ENCODE measurements around the gene ASPSCR1. TPM values are rescaled to one million over a fixed set of nuclear protein-coding genes. Genes with fewer than 3 reads are reported as not detected.
A peak's percentile ranks its signal among the peaks of the same experiment; 100 is the strongest.

The ASPSCR1 gene
- total RNA-seq, 1 donor from 2014 or later, result 13.1 TPM

DNA sequence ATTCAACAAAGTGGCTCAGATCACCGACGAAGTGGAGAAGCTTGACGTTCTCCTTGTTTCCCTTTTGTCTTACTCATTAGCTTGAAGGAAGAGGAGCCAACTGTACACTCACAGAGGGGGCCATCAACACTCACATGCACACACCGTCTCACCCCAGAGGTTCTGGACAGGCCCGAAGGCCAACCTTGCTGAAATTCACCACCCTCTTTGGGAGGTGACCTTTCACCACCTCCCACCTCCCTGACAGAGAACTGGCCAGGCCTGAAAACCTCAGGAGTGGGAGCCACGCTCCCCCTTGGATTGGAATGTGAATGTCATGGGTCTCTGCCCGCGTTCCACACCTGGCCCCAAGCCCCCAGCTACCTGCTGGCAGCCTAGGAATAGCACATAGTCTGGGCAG, 58.1 kb downstream of the ASPSCR1 start:
- Histone ChIP-seq H3K9me3 (ENCODE audit: low read depth) (no peaks in the 10 kb centered on the region), H3K27me3 (peaks cover 9% of the 10 kb centered on the region), H3K36me3 (no peaks in the 10 kb centered on the region), H3K27ac (no peak overlapping the region), H3F3A (ENCODE audit: low read depth) (peaks cover 34% of the 10 kb centered on the region), H3K79me2 (ENCODE audit: low read depth) (peaks cover 4% of the 10 kb centered on the region), H4K20me1 (ENCODE audit: low read depth) (peaks cover 28% of the 10 kb centered on the region), H3K4me1 (peaks cover 15% of the 10 kb centered on the region), H2AFZ (replicated peaks) (no peak overlapping the region), H3K4me2 (no peak overlapping the region), H3K4me3 (no peak overlapping the region), H3K9ac (no peak overlapping the region)
- peak overlapping the region; percentile 69 for H3K4me3 Mint-ChIP-seq
- H3K27me3 Mint-ChIP-seq (ENCODE audit: insufficient read depth, low read depth), result peaks cover 21% of the 10 kb centered on the region
- peaks cover 11% of the 10 kb centered on the region for H3K36me3 Mint-ChIP-seq
- no peak for DNase-seq (ENCODE audit: low spot score)
- H3K4me1 Mint-ChIP-seq, result peaks cover 14% of the 10 kb centered on the region
- TF ChIP-seq, protein P1, sequence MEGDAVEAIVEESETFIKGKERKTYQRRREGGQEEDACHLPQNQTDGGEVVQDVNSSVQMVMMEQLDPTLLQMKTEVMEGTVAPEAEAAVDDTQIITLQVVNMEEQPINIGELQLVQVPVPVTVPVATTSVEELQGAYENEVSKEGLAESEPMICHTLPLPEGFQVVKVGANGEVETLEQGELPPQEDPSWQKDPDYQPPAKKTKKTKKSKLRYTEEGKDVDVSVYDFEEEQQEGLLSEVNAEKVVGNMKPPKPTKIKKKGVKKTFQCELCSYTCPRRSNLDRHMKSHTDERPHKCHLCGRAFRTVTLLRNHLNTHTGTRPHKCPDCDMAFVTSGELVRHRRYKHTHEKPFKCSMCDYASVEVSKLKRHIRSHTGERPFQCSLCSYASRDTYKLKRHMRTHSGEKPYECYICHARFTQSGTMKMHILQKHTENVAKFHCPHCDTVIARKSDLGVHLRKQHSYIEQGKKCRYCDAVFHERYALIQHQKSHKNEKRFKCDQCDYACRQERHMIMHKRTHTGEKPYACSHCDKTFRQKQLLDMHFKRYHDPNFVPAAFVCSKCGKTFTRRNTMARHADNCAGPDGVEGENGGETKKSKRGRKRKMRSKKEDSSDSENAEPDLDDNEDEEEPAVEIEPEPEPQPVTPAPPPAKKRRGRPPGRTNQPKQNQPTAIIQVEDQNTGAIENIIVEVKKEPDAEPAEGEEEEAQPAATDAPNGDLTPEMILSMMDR (IDR thresholded peaks at IDR 0.05), result no peak
- TF ChIP-seq EZH2phosphoT487 (IDR thresholded peaks at IDR 0.05) (no peak), EZH2 (IDR thresholded peaks at IDR 0.05) (no peak)
- no peak overlapping the region for H3K27ac Mint-ChIP-seq
- peaks cover 2% of the 10 kb centered on the region for H3K9me3 Mint-ChIP-seq

DNA sequence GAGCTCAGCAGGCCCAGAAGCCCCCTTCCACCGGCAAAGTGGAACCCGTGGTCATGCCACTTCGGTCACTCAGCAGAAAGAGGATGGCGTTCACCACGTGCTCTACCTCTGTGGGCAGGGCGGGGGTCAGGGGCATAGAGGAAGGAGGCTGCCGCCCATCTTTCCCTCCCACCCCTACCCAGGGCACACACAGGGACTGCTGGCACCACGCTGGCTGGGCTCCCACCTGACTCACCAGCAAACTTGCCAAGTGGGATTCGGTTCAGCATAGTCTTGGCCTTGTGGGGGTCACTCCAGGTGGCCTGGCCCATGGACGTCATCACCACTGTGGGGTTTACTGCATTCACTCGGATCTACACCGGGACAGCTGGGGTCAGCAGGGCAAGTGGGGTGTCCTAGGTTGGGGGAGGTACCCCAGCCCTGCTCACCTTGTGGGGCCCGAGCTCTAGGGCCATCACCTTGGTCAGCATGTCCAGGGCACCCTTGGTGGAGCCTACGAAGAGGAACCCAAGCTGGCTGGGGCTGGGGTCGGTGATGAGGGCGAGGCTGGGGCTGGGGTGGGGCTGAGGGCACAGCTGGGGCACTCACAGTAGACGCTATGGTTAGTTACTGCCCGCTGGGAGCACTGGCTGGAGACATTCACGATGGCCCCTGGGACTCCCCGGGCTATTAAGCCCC, 58.7 kb downstream of the ASPSCR1 start:
- peaks cover 11% of the 10 kb centered on the region for H3K36me3 Mint-ChIP-seq
- peaks cover 4% of the 10 kb centered on the region for H3K9me3 Mint-ChIP-seq
- H3K4me1 ChIP-seq, result peaks cover 15% of the 10 kb centered on the region
- H3K4me3 Mint-ChIP-seq, result peak overlapping the region; percentile 69
- peaks cover 9% of the 10 kb centered on the region for H3K27me3 ChIP-seq
- H3K79me2 ChIP-seq (ENCODE audit: low read depth), result peaks cover 4% of the 10 kb centered on the region
- H3K4me2 ChIP-seq, result peak overlapping the region; percentile 91
- DNase-seq (ENCODE audit: low spot score), result no peak
- H3K36me3 ChIP-seq, result no peaks in the 10 kb centered on the region
- H3K27ac ChIP-seq, result no peak overlapping the region
- TF ChIP-seq EZH2 (IDR thresholded peaks at IDR 0.05) (no peak), EZH2phosphoT487 (IDR thresholded peaks at IDR 0.05) (no peak)
- TF ChIP-seq, protein P1 (IDR thresholded peaks at IDR 0.05), result no peak
- peak overlapping the region; percentile 66 for H3K4me3 ChIP-seq
- peaks cover 28% of the 10 kb centered on the region for H3F3A ChIP-seq (ENCODE audit: low read depth)
- peaks cover 18% of the 10 kb centered on the region for H3K4me1 Mint-ChIP-seq
- peaks cover 22% of the 10 kb centered on the region for H3K27me3 Mint-ChIP-seq (ENCODE audit: insufficient read depth, low read depth)
- no peak overlapping the region for H3K9ac ChIP-seq
- H3K27ac Mint-ChIP-seq, result no peak overlapping the region
- peaks cover 28% of the 10 kb centered on the region for H4K20me1 ChIP-seq (ENCODE audit: low read depth)
- H3K9me3 ChIP-seq (ENCODE audit: low read depth), result no peaks in the 10 kb centered on the region
- no peak overlapping the region for H2AFZ ChIP-seq (replicated peaks)

GRCh38 chr17:82036634-82037091, 59.2 kb downstream of the ASPSCR1 start:
- DNase-seq (ENCODE audit: low spot score), result no peak
- Mint-ChIP-seq H3K9me3 (peaks cover 9% of the 10 kb centered on the region), H3K27ac (no peak overlapping the region), H3K4me3 (peak overlapping the region; percentile 69), H3K4me1 (peaks cover 23% of the 10 kb centered on the region), H3K27me3 (ENCODE audit: insufficient read depth, low read depth) (peaks cover 23% of the 10 kb centered on the region), H3K36me3 (peaks cover 11% of the 10 kb centered on the region)
- Histone ChIP-seq H3K27me3 (peaks cover 9% of the 10 kb centered on the region), H3K36me3 (no peaks in the 10 kb centered on the region), H3K79me2 (ENCODE audit: low read depth) (peaks cover 4% of the 10 kb centered on the region), H4K20me1 (ENCODE audit: low read depth) (peaks cover 28% of the 10 kb centered on the region), H3F3A (ENCODE audit: low read depth) (peaks cover 27% of the 10 kb centered on the region), H3K9ac (no peak overlapping the region), H2AFZ (replicated peaks) (peak overlapping the region; percentile 78), H3K27ac (no peak overlapping the region), H3K4me3 (peak overlapping the region; percentile 66), H3K4me2 (peak overlapping the region; percentile 91), H3K4me1 (peaks cover 15% of the 10 kb centered on the region), H3K9me3 (ENCODE audit: low read depth) (no peaks in the 10 kb centered on the region)
- no peak for TF ChIP-seq EZH2 (IDR thresholded peaks at IDR 0.05)
- TF ChIP-seq, protein P1 (IDR thresholded peaks at IDR 0.05), result no peak
- no peak for TF ChIP-seq EZH2phosphoT487 (IDR thresholded peaks at IDR 0.05)
